Neutrophil (primary cell): Measurements from ENCODE around the gene RPS6KC1.

Source experiments
- H3K27ac ChIP-seq: fragments of 200-600 bp; sonication (generic); 2 replicates; pipeline ENCODE4 v1.5.1; 2016; ENCODE audit warnings: mild to moderate bottlenecking, moderate library complexity
- H3K27me3 ChIP-seq: fragments of 200-600 bp; sonication (generic); 2 replicates; pipeline ENCODE4 v1.6.0; 2016; ENCODE audit warnings: mild to moderate bottlenecking
- H3K36me3 ChIP-seq: fragments of 200-600 bp; sonication (generic); 2 replicates; pipeline ENCODE4 v1.5.1; 2017
- H3K4me1 ChIP-seq, 2 experiments: fragments of 200-600 bp in 1 of 2; sonication (generic) in 1 of 2; 1 replicate in 1 of 2; 2 replicates in 1 of 2; pipeline versions ENCODE4 v1.5.1 to v1.6.1; 2013 to 2016; ENCODE audit warnings: low read depth in 1 of 2, low read length in 1 of 2, mild to moderate bottlenecking in 1 of 2, moderate library complexity in 1 of 2; ENCODE audit not compliant: control insufficient read depth in 1 of 2, insufficient read depth in 1 of 2
- H3K4me3 ChIP-seq, 2 experiments: fragments of 200-600 bp in 1 of 2; sonication (generic) in 1 of 2; 1 replicate in 1 of 2; 2 replicates in 1 of 2; pipeline ENCODE4 v1.5.1; 2013 to 2016; ENCODE audit warnings: low read depth in 1 of 2, low read length in 1 of 2, mild to moderate bottlenecking in 1 of 2, moderate library complexity in 1 of 2
- H3K9me3 ChIP-seq: fragments of 200-600 bp; sonication (generic); 2 replicates; pipeline ENCODE4 v1.5.1; 2016
- CTCF ChIP-seq: fragments of 200-600 bp; sonication (generic); IDR thresholded peaks from 2 replicates; pipeline ENCODE4 v1.5.1; 2016; ENCODE audit warnings: antibody characterized with exemption

The RPS6KC1 gene

GRCh38 chr1:213127074-213127473 lies 76.0 kb downstream of the RPS6KC1 start:
- no peaks in the 10 kb centered on the region for H3K4me1 ChIP-seq
- H3K4me3 ChIP-seq: no peak overlapping the region
- TF ChIP-seq CTCF: no peak
- no peaks in the 10 kb centered on the region for H3K9me3 ChIP-seq
- H3K36me3 ChIP-seq: no peaks in the 10 kb centered on the region
- H3K27ac ChIP-seq: no peak overlapping the region
- H3K27me3 ChIP-seq: no peaks in the 10 kb centered on the region

- Histone ChIP-seq H3K36me3 (no peaks in the 10 kb centered on the region), H3K27me3 (no peaks in the 10 kb centered on the region), H3K4me3 (no peak overlapping the region), H3K4me1 (no peaks in the 10 kb centered on the region), H3K27ac (no peak overlapping the region), H3K9me3 (no peaks in the 10 kb centered on the region)
- TF ChIP-seq CTCF: no peak
Observed at GRCh38 chr1:213131851-213132655, 81.0 kb downstream of the RPS6KC1 start.

GRCh38 chr1:213135572-213135971 lies 84.5 kb downstream of the RPS6KC1 start:
- TF ChIP-seq CTCF: no peak
- Histone ChIP-seq H3K27ac (no peak overlapping the region), H3K4me1 (no peaks in the 10 kb centered on the region), H3K36me3 (no peaks in the 10 kb centered on the region), H3K4me3 (no peak overlapping the region), H3K27me3 (no peaks in the 10 kb centered on the region), H3K9me3 (no peaks in the 10 kb centered on the region)

GRCh38 chr1:213136190-213136917 lies 85.3 kb downstream of the RPS6KC1 start:
- no peaks in the 10 kb centered on the region for H3K4me1 ChIP-seq
- H3K27me3 ChIP-seq: no peaks in the 10 kb centered on the region
- no peaks in the 10 kb centered on the region for H3K36me3 ChIP-seq
- no peak overlapping the region for H3K27ac ChIP-seq
- no peak overlapping the region for H3K4me3 ChIP-seq
- H3K9me3 ChIP-seq: no peaks in the 10 kb centered on the region
- TF ChIP-seq CTCF: no peak

- Histone ChIP-seq H3K36me3 (no peaks in the 10 kb centered on the region), H3K27ac (no peak overlapping the region)
Observed at GRCh38 chr1:213138391-213138790, 87.3 kb downstream of the RPS6KC1 start.

More at GRCh38 chr1:213138391-213138790, 87.3 kb downstream of the RPS6KC1 start:
- H3K9me3 ChIP-seq: no peaks in the 10 kb centered on the region
- no peak for TF ChIP-seq CTCF
- H3K4me3 ChIP-seq: no peak overlapping the region
- H3K4me1 ChIP-seq: no peaks in the 10 kb centered on the region
- no peaks in the 10 kb centered on the region for H3K27me3 ChIP-seq
